DND-41 (cell line): Measurements from ENCODE around the gene ESRRB.

Source experiments
- ATAC-seq: fragments of 200-7000 bp; cut with Tn5 transposase; 3 replicates; pipeline ENCODE4 v1.9.1; 2021; ENCODE audit warnings: low read depth; ENCODE audit not compliant: insufficient read depth
- DNase-seq: peaks from one replicate; pipeline ENCODE4 v3.0.0-alpha.2; 2020
- H2AFZ ChIP-seq: 2 replicates; pipeline ENCODE4 v1.6.0; 2012; ENCODE audit warnings: low read depth, low read length
- H3K27ac ChIP-seq: 2 replicates; pipeline ENCODE4 v1.5.1; 2012; ENCODE audit warnings: low read length, inconsistent platforms
- H3K27me3 ChIP-seq: fragments of 200-600 bp; sonication (generic); 2 replicates; pipeline ENCODE4 v1.6.0; 2012; ENCODE audit warnings: low read length, mild to moderate bottlenecking, inconsistent platforms; ENCODE audit not compliant: insufficient read depth, poor library complexity
- H3K36me3 ChIP-seq: 2 replicates; pipeline ENCODE4 v1.5.1; 2012; ENCODE audit warnings: low read length, inconsistent platforms; ENCODE audit not compliant: insufficient read depth
- H3K4me1 ChIP-seq: 2 replicates; pipeline ENCODE4 v1.5.1; 2012; ENCODE audit warnings: mild to moderate bottlenecking, low read length; ENCODE audit not compliant: insufficient read depth
- H3K4me2 ChIP-seq: 2 replicates; pipeline ENCODE4 v1.6.0; 2012; ENCODE audit warnings: mild to moderate bottlenecking, moderate library complexity, low read length, inconsistent platforms; ENCODE audit not compliant: insufficient read depth
- H3K4me3 ChIP-seq, 2 experiments: fragments of 200-600 bp in 1 of 2; shearing (Covaris generic) in 1 of 2; 2 replicates each; pipeline ENCODE4 v1.5.1; 2012 to 2016; ENCODE audit warnings: inconsistent platforms in 2 of 2, low read length in 2 of 2, mild to moderate bottlenecking in 2 of 2, low read depth in 1 of 2, moderate library complexity in 1 of 2
- H3K79me2 ChIP-seq: 2 replicates; pipeline ENCODE4 v1.6.0; 2012; ENCODE audit warnings: low read length, inconsistent platforms; ENCODE audit not compliant: insufficient read depth
- H3K9ac ChIP-seq: 2 replicates; pipeline ENCODE4 v1.6.0; 2012; ENCODE audit warnings: low read depth, mild to moderate bottlenecking, inconsistent platforms, low read length, moderate library complexity
- H3K9me3 ChIP-seq: 2 replicates; pipeline ENCODE4 v1.5.1; 2012; ENCODE audit warnings: low read length, moderate library complexity, mild to moderate bottlenecking, inconsistent platforms; ENCODE audit not compliant: insufficient read depth, severe bottlenecking
- H4K20me1 ChIP-seq: 2 replicates; pipeline ENCODE4 v1.6.0; 2012; ENCODE audit warnings: low read length; ENCODE audit not compliant: insufficient read depth
- EZH2 ChIP-seq: IDR thresholded peaks from 3 replicates; pipeline ENCODE4 v1.6.1; 2012; ENCODE audit warnings: borderline replicate concordance, low read depth, mild to moderate bottlenecking, moderate library complexity, low read length, inconsistent platforms; ENCODE audit not compliant: severe bottlenecking
- TF ChIP-seq, protein P1 (sequence below): IDR thresholded peaks from 2 replicates; pipeline ENCODE4 v1.5.1; 2012; ENCODE audit warnings: borderline replicate concordance, low read length, moderate library complexity, mild to moderate bottlenecking; ENCODE audit not compliant: poor library complexity, severe bottlenecking; ENCODE audit errors: extremely low read depth

Gene ESRRB

DNA sequence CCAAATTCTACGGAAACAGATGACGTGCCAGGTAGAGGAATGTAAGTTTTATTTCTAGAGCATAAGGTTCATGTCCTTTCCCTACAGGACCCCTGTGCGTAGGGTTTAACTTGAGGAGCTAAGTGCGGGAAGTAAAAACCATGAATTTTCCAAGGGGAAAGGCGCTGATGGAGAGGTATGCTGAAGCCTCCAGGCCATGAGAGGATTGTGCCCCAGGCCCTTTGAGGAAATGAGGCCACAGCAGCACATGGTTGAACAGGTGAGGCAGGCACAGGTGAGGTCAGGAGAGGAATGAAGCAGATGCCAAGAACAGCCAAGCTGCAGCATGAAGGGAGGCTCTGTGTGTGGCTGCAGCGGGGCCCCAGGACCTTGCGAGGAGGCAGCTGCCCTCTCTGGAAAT, 14.7 kb downstream of the ESRRB start:
- Histone ChIP-seq H3K4me1 (no peaks in the 10 kb centered on the region), H3K27ac (no peak overlapping the region), H2AFZ (no peak overlapping the region), H4K20me1 (no peaks in the 10 kb centered on the region), H3K4me3 (no peak overlapping the region), H3K27me3 (no peaks in the 10 kb centered on the region), H3K79me2 (no peaks in the 10 kb centered on the region), H3K9ac (no peak overlapping the region), H3K36me3 (no peaks in the 10 kb centered on the region), H3K4me2 (no peak overlapping the region), H3K9me3 (no peaks in the 10 kb centered on the region)
- DNase-seq (no peak), ATAC-seq (no peak)
- TF ChIP-seq EZH2, result no peak
- TF ChIP-seq, protein P1, sequence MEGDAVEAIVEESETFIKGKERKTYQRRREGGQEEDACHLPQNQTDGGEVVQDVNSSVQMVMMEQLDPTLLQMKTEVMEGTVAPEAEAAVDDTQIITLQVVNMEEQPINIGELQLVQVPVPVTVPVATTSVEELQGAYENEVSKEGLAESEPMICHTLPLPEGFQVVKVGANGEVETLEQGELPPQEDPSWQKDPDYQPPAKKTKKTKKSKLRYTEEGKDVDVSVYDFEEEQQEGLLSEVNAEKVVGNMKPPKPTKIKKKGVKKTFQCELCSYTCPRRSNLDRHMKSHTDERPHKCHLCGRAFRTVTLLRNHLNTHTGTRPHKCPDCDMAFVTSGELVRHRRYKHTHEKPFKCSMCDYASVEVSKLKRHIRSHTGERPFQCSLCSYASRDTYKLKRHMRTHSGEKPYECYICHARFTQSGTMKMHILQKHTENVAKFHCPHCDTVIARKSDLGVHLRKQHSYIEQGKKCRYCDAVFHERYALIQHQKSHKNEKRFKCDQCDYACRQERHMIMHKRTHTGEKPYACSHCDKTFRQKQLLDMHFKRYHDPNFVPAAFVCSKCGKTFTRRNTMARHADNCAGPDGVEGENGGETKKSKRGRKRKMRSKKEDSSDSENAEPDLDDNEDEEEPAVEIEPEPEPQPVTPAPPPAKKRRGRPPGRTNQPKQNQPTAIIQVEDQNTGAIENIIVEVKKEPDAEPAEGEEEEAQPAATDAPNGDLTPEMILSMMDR, result no peak

DNA sequence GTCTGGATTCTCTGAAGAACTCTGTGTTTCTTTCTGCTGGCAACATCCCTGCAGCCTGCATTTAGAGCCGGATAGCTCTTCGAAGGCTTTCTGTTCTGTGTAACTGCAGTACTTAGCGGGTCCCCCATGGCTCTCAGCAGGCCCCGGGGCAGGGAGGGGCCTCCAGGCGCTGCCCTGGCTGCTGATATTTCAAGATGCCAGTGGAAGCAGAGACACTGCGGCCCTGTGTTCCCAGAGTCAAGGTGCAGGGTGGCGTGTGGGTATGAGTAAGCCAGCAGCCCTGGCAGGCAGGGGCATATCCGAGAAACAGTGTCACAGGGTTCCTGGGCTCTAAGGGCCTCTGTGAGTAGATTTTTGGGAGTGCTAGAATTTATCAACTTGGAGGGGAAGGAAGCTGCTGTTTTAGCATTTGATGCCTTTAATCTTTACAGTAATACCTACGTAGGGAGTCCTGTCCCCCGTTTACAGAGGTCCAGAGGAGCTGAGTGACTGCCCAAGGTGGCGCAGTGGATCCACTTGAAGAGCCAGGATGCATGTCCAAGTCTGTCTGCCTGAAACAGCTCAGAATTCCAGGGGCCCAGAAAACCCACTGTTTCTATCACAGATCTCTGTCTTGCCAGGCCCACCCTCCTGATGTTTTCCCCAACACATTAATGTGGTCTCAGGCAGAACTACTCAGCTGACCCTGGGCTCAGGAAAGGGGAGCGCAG, 16.2 kb downstream of the ESRRB start:
- Histone ChIP-seq H3K9me3 (no peaks in the 10 kb centered on the region), H3K4me1 (no peaks in the 10 kb centered on the region), H3K9ac (no peak overlapping the region), H3K4me2 (no peak overlapping the region), H3K27me3 (no peaks in the 10 kb centered on the region), H3K36me3 (no peaks in the 10 kb centered on the region), H3K4me3 (no peak overlapping the region), H2AFZ (no peak overlapping the region), H3K27ac (no peak overlapping the region), H3K79me2 (no peaks in the 10 kb centered on the region), H4K20me1 (no peaks in the 10 kb centered on the region)
- TF ChIP-seq EZH2, result no peak
- TF ChIP-seq, protein P1, result no peak
- no peak for DNase-seq
- ATAC-seq, result no peak

DNA sequence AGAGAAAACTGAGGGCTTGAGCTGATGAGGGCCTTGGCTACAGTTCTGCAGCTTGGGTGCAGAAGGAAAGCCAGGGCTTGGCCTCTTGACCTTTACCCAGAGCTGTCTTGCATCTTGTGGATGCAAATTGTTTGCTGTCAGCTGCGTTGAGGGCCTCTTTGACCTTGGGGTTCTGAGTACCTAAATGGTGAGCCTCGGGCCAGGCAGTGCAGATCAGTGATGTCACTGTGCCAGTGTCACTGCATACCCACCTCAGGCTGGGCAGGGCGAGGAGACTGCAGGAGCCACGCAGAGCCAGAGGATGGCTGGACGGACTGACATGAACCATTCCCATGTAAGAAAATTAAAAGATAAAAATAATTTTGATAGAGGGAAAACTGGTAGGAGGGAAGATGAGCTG, 18.6 kb downstream of the ESRRB start:
- H4K20me1 ChIP-seq, result 0 out of 2 replicates have a peak, but pooled peaks cover 2% of the 10 kb centered on the region
- ATAC-seq, result no peak
- no peak overlapping the region for H2AFZ ChIP-seq
- H3K36me3 ChIP-seq, result no peaks in the 10 kb centered on the region
- H3K4me1 ChIP-seq, result no peaks in the 10 kb centered on the region
- H3K9me3 ChIP-seq, result no peaks in the 10 kb centered on the region
- H3K79me2 ChIP-seq, result no peaks in the 10 kb centered on the region
- H3K4me3 ChIP-seq, result no peak overlapping the region
- no peak overlapping the region for H3K9ac ChIP-seq
- TF ChIP-seq EZH2, result no peak
- TF ChIP-seq, protein P1, result no peak
- no peak overlapping the region for H3K27ac ChIP-seq
- no peak for DNase-seq
- peaks cover 10% of the 10 kb centered on the region for H3K27me3 ChIP-seq
- H3K4me2 ChIP-seq, result no peak overlapping the region
